ENCODE measurements around the gene BAHD1. TPM values are rescaled to one million over a fixed set of nuclear protein-coding genes. Genes with fewer than 3 reads are reported as not detected.
A peak's percentile ranks its signal among the peaks of the same experiment; 100 is the strongest.

Gene BAHD1
- total and polyA plus RNA-seq, 7 donors, result 9.9 to 15.6 (median 13.3) TPM

DNA sequence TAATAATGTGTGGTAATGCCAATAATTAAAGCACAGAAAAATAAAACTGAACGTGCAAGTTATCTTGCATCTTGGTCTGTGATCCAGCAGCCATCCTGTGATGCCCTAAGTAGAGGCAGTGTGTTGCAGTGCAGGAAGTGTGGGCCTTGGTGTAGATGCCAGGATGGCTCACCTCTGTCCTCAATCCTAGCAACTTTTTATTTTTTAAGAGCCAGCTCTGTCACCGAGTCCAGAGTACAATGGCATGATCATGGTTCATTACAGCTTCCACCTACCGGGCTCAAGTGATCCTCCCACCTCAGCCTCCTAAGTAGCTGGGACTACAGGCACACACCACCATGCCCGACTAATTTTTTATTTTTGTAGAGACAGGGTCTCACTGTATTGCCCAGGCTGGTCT, 7.6 kb downstream of the BAHD1 start:
- Histone ChIP-seq H3K27me3 (ENCODE audit: insufficient read depth in 3 of 3, low read length in 2 of 3) (no peaks in the 10 kb centered on the region), H3K4me1 (peaks cover 10% of the 10 kb centered on the region), H3K4me3 (no peak overlapping the region), H3K9me3 (no peaks in the 10 kb centered on the region), H3K36me3 (ENCODE audit: insufficient read depth in 1 of 2, low read depth in 1 of 2) (no peaks in the 10 kb centered on the region), H3K27ac (no peak overlapping the region)
- WGBS, 3 donors, result 89 to 96% (median 96%) methylated on average over 4 of the region's 4 CpGs
- TF ChIP-seq, protein P1, sequence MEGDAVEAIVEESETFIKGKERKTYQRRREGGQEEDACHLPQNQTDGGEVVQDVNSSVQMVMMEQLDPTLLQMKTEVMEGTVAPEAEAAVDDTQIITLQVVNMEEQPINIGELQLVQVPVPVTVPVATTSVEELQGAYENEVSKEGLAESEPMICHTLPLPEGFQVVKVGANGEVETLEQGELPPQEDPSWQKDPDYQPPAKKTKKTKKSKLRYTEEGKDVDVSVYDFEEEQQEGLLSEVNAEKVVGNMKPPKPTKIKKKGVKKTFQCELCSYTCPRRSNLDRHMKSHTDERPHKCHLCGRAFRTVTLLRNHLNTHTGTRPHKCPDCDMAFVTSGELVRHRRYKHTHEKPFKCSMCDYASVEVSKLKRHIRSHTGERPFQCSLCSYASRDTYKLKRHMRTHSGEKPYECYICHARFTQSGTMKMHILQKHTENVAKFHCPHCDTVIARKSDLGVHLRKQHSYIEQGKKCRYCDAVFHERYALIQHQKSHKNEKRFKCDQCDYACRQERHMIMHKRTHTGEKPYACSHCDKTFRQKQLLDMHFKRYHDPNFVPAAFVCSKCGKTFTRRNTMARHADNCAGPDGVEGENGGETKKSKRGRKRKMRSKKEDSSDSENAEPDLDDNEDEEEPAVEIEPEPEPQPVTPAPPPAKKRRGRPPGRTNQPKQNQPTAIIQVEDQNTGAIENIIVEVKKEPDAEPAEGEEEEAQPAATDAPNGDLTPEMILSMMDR (IDR thresholded peaks at IDR 0.05), result no peak
- ATAC-seq, result no peak
- no peak for DNase-seq
- intact Hi-C loops (cut with DNase I), result no loop called here

GRCh38 chr15:40449275-40449674, 8.5 kb downstream of the BAHD1 start:
- no peaks in the 10 kb centered on the region for H3K36me3 ChIP-seq (ENCODE audit: insufficient read depth in 1 of 2, low read depth in 1 of 2)
- no peak overlapping the region for H3K27ac ChIP-seq
- H3K4me3 ChIP-seq, result no peak overlapping the region
- H3K9me3 ChIP-seq, result no peaks in the 10 kb centered on the region
- no peak for DNase-seq
- peak in 1 of 4 donors; percentile 32 for ATAC-seq
- no peaks in the 10 kb centered on the region for H3K27me3 ChIP-seq (ENCODE audit: insufficient read depth in 3 of 3, low read length in 2 of 3)
- intact Hi-C loops (cut with DNase I), result no loop called here
- TF ChIP-seq, protein P1 (IDR thresholded peaks at IDR 0.05), result no peak
- H3K4me1 ChIP-seq, result peaks cover 10% of the 10 kb centered on the region

- H3K36me3 ChIP-seq (ENCODE audit: insufficient read depth in 1 of 2, low read depth in 1 of 2), result no peaks in the 10 kb centered on the region
- WGBS, 3 donors, result 77 to 95% (median 77%) methylated on average over 2 of the region's 2 CpGs
- no peaks in the 10 kb centered on the region for H3K9me3 ChIP-seq
- DNase-seq (no peak), ATAC-seq (no peak)
- H3K27me3 ChIP-seq (ENCODE audit: insufficient read depth in 3 of 3, low read length in 2 of 3), result no peaks in the 10 kb centered on the region
- intact Hi-C loops (cut with DNase I), result no loop called here
- no peak overlapping the region for H3K27ac ChIP-seq
- TF ChIP-seq, protein P1 (IDR thresholded peaks at IDR 0.05), result no peak
- peaks cover 17% of the 10 kb centered on the region for H3K4me1 ChIP-seq
- H3K4me3 ChIP-seq, result no peak overlapping the region
Observed at GRCh38 chr15:40450047-40450446, 9.3 kb downstream of the BAHD1 start.

DNA sequence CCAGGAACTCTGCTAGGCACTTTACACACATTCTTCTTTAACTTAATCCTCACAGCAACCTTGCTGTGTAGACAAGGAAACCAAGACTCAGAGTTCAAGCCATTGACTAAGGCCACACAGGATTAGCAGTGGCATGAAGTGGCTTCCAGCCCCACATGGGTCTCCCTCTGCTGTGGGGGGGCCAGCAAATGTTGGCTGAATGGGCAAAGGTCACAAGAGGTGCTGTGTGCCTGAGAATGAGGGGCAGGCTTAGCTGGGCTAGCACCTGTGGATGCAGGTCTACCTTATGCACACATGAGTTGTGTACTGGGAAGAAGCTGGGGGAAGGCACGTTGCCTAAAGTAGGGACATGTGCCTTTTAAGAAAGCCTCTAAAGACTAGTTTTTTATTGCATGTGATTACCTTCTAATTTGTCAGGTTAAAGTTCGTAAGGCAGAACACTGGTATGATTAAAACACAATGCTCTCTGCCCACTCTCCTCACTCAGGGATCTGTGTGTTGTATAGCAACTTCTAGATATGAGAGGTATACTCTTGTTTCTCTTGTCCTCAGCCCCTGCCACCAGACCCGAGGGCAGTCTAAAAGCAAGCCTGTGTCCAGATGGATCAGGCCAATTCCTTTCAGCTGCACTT, 10.9 kb downstream of the BAHD1 start:
- intact Hi-C loops (cut with DNase I), result no loop called here
- ATAC-seq, result no peak
- 81 to 86% (median 81%) methylated on average over 3 of the region's 3 CpGs for WGBS, 3 donors
- H3K4me3 ChIP-seq, result no peak overlapping the region
- H3K4me1 ChIP-seq, result peaks cover 27% of the 10 kb centered on the region
- H3K27ac ChIP-seq, result no peak overlapping the region
- TF ChIP-seq, protein P1 (IDR thresholded peaks at IDR 0.05), result no peak
- H3K36me3 ChIP-seq (ENCODE audit: insufficient read depth in 1 of 2, low read depth in 1 of 2), result no peaks in the 10 kb centered on the region
- no peak for DNase-seq
- no peaks in the 10 kb centered on the region for H3K9me3 ChIP-seq
- no peaks in the 10 kb centered on the region for H3K27me3 ChIP-seq (ENCODE audit: insufficient read depth in 3 of 3, low read length in 2 of 3)
